Osteocyte (in vitro differentiated cells): ENCODE data around the gene FGFR1OP2. TPM values are rescaled to one million over a fixed set of nuclear protein-coding genes. Genes with fewer than 3 reads are reported as not detected.

Experiments used
- DNase-seq: peaks from one replicate; pipeline ENCODE4 v3.0.0; 2021; ENCODE audit warnings: mixed read lengths; ENCODE audit not compliant: unreplicated experiment; ENCODE audit errors: extremely low spot score
- H3K27ac Mint-ChIP-seq: one replicate; pipeline ENCODE4 v1.8.0; 2021; ENCODE audit warnings: mild to moderate bottlenecking, mixed read lengths; ENCODE audit not compliant: unreplicated experiment
- H3K27me3 Mint-ChIP-seq: one replicate; pipeline ENCODE4 v1.8.0; 2021; ENCODE audit warnings: mixed read lengths; ENCODE audit not compliant: unreplicated experiment
- H3K36me3 Mint-ChIP-seq: one replicate; pipeline ENCODE4 v1.8.0; 2021; ENCODE audit warnings: mixed read lengths; ENCODE audit not compliant: unreplicated experiment
- H3K4me1 Mint-ChIP-seq: one replicate; pipeline ENCODE4 v1.8.0; 2021; ENCODE audit warnings: mixed read lengths; ENCODE audit not compliant: unreplicated experiment
- H3K4me3 Mint-ChIP-seq: one replicate; pipeline ENCODE4 v1.8.0; 2021; ENCODE audit warnings: mild to moderate bottlenecking, moderate library complexity, mixed read lengths; ENCODE audit not compliant: unreplicated experiment
- H3K9me3 Mint-ChIP-seq: one replicate; pipeline ENCODE4 v1.8.0; 2021; ENCODE audit warnings: mixed read lengths; ENCODE audit not compliant: unreplicated experiment
- CTCF ChIP-seq: fragments of 200-600 bp; sonication (generic); IDR thresholded peaks from 2 replicates; pipeline ENCODE4 v1.5.0; 2021; ENCODE audit warnings: antibody characterized with exemption, mild to moderate bottlenecking, moderate library complexity
- total RNA-seq: library from RNA; stranded (reverse); gene quantifications from 2 replicates; pipeline ENCODE4 v1.2.1, GENCODE V29; 2021

Gene FGFR1OP2
- total RNA-seq, 1 donor from 2014 or later: 44.4 TPM

GRCh38 chr12:26906024-26906423 is 32.2 kb upstream of the FGFR1OP2 start:
- TF ChIP-seq CTCF: no peak
- H3K36me3 Mint-ChIP-seq: peaks cover 49% of the 10 kb centered on the region
- no peak overlapping the region for H3K27ac Mint-ChIP-seq
- H3K4me3 Mint-ChIP-seq: no peak overlapping the region
- no peak for DNase-seq
- no peaks in the 10 kb centered on the region for H3K4me1 Mint-ChIP-seq
- no peaks in the 10 kb centered on the region for H3K27me3 Mint-ChIP-seq
- peaks cover 7% of the 10 kb centered on the region for H3K9me3 Mint-ChIP-seq

DNA sequence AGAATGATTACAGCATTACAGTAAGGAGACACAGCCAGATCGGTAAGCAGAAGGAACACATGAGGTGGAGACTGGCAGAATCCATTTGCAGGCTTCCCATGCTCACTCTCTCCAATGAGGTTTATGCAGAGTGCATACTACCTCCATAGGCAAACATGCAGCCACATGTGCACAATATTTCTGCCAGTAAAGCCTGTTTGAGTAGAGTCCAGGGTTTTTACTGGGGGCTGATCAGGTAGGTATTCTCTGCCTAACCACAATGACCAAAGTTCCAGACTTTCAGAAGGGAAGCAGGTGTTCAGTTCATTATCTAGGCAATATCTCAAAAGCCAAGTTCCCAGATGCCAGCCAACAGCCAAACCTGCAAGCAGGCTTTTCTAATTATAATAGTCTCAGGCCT is 31.6 kb upstream of the FGFR1OP2 start:
- H3K36me3 Mint-ChIP-seq: peaks cover 48% of the 10 kb centered on the region
- H3K27ac Mint-ChIP-seq: no peak overlapping the region
- no peaks in the 10 kb centered on the region for H3K27me3 Mint-ChIP-seq
- H3K4me1 Mint-ChIP-seq: no peaks in the 10 kb centered on the region
- H3K9me3 Mint-ChIP-seq: peaks cover 7% of the 10 kb centered on the region
- no peak for DNase-seq
- no peak for TF ChIP-seq CTCF
- no peak overlapping the region for H3K4me3 Mint-ChIP-seq

- peak; percentile 46 for TF ChIP-seq CTCF
- no peak for DNase-seq
- Mint-ChIP-seq H3K36me3 (peaks cover 19% of the 10 kb centered on the region), H3K27ac (peak overlapping the region; percentile 35), H3K9me3 (no peaks in the 10 kb centered on the region), H3K4me3 (no peak overlapping the region), H3K27me3 (no peaks in the 10 kb centered on the region), H3K4me1 (peaks cover 9% of the 10 kb centered on the region)
Observed at GRCh38 chr12:26918321-26919215, 19.7 kb upstream of the FGFR1OP2 start.

GRCh38 chr12:26919216-26919555 is 19.1 kb upstream of the FGFR1OP2 start:
- peaks cover 9% of the 10 kb centered on the region for H3K4me1 Mint-ChIP-seq
- H3K27me3 Mint-ChIP-seq: no peaks in the 10 kb centered on the region
- no peak for TF ChIP-seq CTCF
- H3K4me3 Mint-ChIP-seq: no peak overlapping the region
- no peak for DNase-seq
- peak overlapping the region; percentile 35 for H3K27ac Mint-ChIP-seq
- H3K36me3 Mint-ChIP-seq: peaks cover 19% of the 10 kb centered on the region
- H3K9me3 Mint-ChIP-seq: no peaks in the 10 kb centered on the region

GRCh38 chr12:26921886-26922285 is 16.4 kb upstream of the FGFR1OP2 start:
- Mint-ChIP-seq H3K27ac (no peak overlapping the region), H3K4me3 (no peak overlapping the region), H3K4me1 (peaks cover 9% of the 10 kb centered on the region), H3K36me3 (peaks cover 23% of the 10 kb centered on the region), H3K27me3 (no peaks in the 10 kb centered on the region), H3K9me3 (no peaks in the 10 kb centered on the region)
- DNase-seq: no peak
- no peak for TF ChIP-seq CTCF
